A673 (cell line): ENCODE data around the gene UFD1.

Experiments used
- CTCF ChIP-seq: fragments of 300-800, 200-600 bp; sonication (generic); conservative IDR thresholded peaks from 2 replicates; pipeline ENCODE4 v1.5.1; 2017; ENCODE audit warnings: low read depth, mild to moderate bottlenecking, antibody characterized with exemption, low read length, moderate library complexity, mixed read lengths
- EZH2 ChIP-seq: fragments of 200-600 bp; sonication (generic); IDR thresholded peaks from 2 replicates; pipeline ENCODE4 v1.6.1; 2017; ENCODE audit warnings: borderline replicate concordance, low read depth, mild to moderate bottlenecking, mixed read lengths, antibody characterized with exemption, low read length; ENCODE audit not compliant: poor library complexity, severe bottlenecking

DNA sequence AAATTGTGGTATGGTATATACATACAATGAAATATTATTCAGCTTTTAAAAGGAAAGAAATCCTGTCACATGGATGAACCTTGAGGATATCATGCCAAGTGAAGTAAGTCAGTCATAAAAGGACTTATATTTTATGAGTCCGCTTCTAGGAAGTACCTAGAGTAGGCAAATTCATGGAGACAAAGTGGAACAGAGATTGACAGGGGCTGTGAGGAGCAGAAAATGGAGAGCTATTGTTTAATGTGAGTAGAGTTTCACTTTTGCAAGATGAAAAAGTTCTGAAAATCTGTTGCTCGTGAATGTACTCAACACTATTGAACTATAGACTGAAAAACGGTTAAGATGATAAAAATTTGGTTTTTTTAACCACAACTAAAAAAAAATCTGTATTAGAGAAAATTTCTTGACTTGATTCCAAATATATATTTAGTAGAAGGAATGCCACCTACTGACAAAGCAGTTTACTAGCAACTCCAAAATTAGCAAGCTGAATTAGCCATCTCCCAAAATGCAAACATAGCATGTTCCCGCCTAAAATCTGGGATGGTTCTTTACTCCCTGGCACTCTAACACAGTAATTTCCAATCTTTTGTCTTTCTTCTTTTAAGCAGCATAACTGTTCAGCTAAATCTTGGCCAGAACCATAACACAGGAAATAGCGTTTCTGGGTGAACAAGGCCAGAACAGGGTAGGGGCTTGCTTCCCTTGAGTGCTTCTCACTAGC lies 1.5 kb downstream of the UFD1 start:
- TF ChIP-seq EZH2, result no peak
- TF ChIP-seq CTCF, result peak; percentile 44
